Putamen (tissue), 1 donor: ENCODE results near the gene SDK1.

Experiments used
- DNase-seq: peaks from one replicate; pipeline ENCODE4 v3.0.0-alpha.2; 2016; ENCODE audit warnings: low spot score

Gene SDK1

GRCh38 chr7:3787717-3788264 lies 486.7 kb downstream of the SDK1 start:
- DNase-seq, result no peak

- DNase-seq, result no peak
These were observed 489.8 kb downstream of the SDK1 start for GRCh38 chr7:3790803-3791202.

GRCh38 chr7:3791327-3791726 lies 490.3 kb downstream of the SDK1 start:
- no peak for DNase-seq

GRCh38 chr7:3795141-3795540 lies 494.1 kb downstream of the SDK1 start:
- DNase-seq, result no peak

- no peak for DNase-seq
These were observed 494.7 kb downstream of the SDK1 start for GRCh38 chr7:3795781-3796180.

- DNase-seq, result no peak
These were observed 504.1 kb downstream of the SDK1 start for GRCh38 chr7:3805151-3805550.

GRCh38 chr7:3806516-3806915 lies 505.5 kb downstream of the SDK1 start:
- no peak for DNase-seq

- DNase-seq, result no peak
These were observed 506.8 kb downstream of the SDK1 start for GRCh38 chr7:3807824-3808223.

- no peak for DNase-seq
These were observed 520.4 kb downstream of the SDK1 start for GRCh38 chr7:3821488-3821887.

- DNase-seq, result no peak
These were observed 524.4 kb downstream of the SDK1 start for GRCh38 chr7:3825491-3825890.

GRCh38 chr7:3832199-3832598 lies 531.1 kb downstream of the SDK1 start:
- DNase-seq, result no peak

- DNase-seq, result no peak
These were observed 534.1 kb downstream of the SDK1 start for GRCh38 chr7:3835109-3835508.

GRCh38 chr7:3836855-3837254 lies 535.8 kb downstream of the SDK1 start:
- no peak for DNase-seq

- no peak for DNase-seq
These were observed 543.6 kb downstream of the SDK1 start for GRCh38 chr7:3844540-3845151.

- no peak for DNase-seq
These were observed 545.7 kb downstream of the SDK1 start for GRCh38 chr7:3846738-3847137.

GRCh38 chr7:3847336-3847735 lies 546.3 kb downstream of the SDK1 start:
- no peak for DNase-seq

- no peak for DNase-seq
These were observed 558.4 kb downstream of the SDK1 start for GRCh38 chr7:3859431-3859830.

- no peak for DNase-seq
These were observed 559.9 kb downstream of the SDK1 start for GRCh38 chr7:3860932-3861331.

GRCh38 chr7:3861386-3861785 lies 560.3 kb downstream of the SDK1 start:
- no peak for DNase-seq

GRCh38 chr7:3861941-3862340 lies 560.9 kb downstream of the SDK1 start:
- no peak for DNase-seq

- DNase-seq, result no peak
These were observed 561.7 kb downstream of the SDK1 start for GRCh38 chr7:3862774-3863173.

GRCh38 chr7:3866277-3866676 lies 565.2 kb downstream of the SDK1 start:
- DNase-seq, result no peak

- no peak for DNase-seq
These were observed 566.8 kb downstream of the SDK1 start for GRCh38 chr7:3867863-3868262.

GRCh38 chr7:3879355-3880075 lies 578.5 kb downstream of the SDK1 start:
- DNase-seq, result no peak
